Activated CD4-positive, CD25-positive, alpha-beta regulatory T cell treated with anti-CD3 and anti-CD28 coated beads, Interleukin-2, amount 50 U/mL, for 72 hours (primary cell): ENCODE measurements around the gene FCGR2B.
"Not testable (repeated sequence)": the region's sequence is repeated elsewhere in the genome, so short reads cannot be mapped to it uniquely, and the experiment has no call there.

Experiments
- DNase-seq: peaks from one replicate; pipeline ENCODE4 v3.0.0; 2021

The FCGR2B gene

DNA sequence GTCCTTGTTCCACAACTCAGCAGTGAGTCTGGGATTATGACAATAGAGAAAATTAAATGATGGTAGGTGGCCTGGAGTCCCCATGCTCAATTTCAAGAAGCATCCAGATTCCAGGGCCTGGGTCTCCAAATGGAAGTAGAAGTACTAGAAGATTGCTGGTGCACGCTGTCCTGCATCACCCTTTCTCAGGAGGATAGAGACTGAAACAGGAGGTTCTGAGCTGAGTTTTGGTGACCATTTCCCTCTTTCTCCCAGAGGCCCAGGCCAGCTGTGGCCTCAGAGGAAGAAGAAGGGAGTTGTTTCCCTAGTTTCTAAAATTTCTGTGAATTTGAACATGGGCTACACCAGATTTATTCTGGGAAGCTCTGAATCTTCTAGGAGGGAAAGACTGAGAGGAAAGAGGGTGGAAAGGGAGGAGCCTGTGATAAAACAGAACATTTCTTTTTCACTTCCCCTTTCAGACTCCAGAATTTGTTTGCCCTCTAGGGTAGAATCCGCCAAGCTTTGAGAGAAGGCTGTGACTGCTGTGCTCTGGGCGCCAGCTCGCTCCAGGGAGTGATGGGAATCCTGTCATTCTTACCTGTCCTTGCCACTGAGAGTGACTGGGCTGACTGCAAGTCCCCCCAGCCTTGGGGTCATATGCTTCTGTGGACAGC lies at the start of gene FCGR2B:
Gene FCGR2B (plus strand): TSS at position 460 of the 656 bp plus-strand sequence. CDS start 99 bp downstream, at position 559.
- not testable (repeated sequence) for DNase-seq

DNA sequence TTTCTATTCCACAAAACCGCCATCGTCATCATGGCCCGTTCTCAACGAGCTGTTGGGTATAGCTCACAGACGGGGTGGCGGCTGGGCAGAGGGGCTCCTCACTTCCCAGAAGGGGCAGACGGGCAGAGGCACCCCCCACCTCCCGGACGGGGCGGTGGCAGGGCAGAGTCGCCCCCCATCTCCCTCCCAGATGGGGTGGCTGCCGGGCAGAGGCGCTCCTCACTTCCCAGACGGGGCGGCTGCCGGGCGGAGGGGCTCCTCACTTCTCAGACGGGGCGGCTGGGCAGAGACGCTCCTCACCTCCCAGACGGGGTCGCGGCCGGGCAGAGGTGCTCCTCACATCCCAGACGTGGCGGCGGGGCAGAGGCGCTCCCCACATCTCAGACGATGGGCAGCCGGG lies 46.5 kb upstream of the FCGR2B start:
- not testable (repeated sequence) for DNase-seq

DNA sequence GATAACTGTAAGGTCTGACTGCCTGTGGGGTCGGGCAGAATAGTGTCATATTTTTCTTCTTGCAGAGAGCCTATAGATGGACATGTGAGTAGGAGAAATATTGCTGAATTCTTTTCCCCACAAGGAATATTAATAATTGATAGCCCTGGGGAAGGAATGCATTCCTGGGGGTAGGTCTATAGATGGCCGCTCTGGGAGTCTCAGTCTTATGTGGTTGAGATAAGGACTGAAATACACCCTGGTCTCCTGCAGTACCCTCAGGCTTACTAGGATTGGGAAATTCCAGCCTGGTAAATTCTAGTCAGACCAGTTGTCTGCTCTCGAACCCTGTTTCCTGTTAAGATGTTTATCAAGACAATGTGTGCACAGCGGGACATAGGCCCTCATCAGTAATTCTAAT lies 44.4 kb upstream of the FCGR2B start:
- not testable (repeated sequence) for DNase-seq

GRCh38 chr1:161620399-161620798 lies 42.5 kb upstream of the FCGR2B start:
- DNase-seq = not testable (repeated sequence)

DNA sequence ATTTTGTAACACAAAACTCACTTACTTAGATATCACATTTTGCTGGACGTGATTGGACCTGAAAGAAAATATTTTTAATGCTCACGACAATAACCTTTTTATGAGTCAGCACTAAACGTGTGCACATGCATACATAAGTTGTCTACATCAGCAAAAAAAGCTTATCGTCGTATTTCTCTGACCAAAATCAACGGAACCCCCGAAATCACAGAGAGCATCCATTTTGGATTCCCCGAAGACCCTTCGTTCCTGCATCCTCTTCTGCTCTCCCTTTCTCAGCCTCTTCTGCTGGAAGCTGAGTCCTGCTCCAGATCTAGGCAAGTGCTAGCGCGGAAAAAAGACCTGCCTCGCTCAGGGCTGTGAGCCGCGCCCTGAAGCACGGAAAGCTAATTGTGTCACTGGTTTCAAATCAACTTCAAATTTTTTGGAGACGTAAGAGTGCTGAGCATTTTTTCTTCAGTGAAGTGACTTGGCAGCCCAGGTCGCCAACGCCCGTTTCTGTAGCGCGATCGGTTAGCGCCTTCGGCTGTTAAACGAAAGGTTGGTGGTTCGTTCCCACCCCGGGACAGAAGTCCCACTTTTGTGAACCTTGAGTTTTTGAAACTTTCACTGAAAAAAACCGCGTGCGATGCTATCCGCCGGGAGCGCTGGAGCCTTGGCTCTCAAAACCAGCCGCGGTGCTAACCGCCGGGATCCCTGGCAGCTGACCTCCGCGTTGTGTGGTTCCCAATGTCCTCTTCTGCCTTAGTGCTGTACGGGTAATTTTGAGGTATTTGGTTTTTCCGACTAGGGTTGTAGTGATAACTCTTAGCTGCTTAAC lies 41.6 kb upstream of the FCGR2B start:
- peak; percentile 81 for DNase-seq

- not testable (repeated sequence) for DNase-seq
Observed at GRCh38 chr1:161622054-161622453, 40.9 kb upstream of the FCGR2B start.

- not testable (repeated sequence) for DNase-seq
Observed at GRCh38 chr1:161623401-161624051, 39.4 kb upstream of the FCGR2B start.

DNA sequence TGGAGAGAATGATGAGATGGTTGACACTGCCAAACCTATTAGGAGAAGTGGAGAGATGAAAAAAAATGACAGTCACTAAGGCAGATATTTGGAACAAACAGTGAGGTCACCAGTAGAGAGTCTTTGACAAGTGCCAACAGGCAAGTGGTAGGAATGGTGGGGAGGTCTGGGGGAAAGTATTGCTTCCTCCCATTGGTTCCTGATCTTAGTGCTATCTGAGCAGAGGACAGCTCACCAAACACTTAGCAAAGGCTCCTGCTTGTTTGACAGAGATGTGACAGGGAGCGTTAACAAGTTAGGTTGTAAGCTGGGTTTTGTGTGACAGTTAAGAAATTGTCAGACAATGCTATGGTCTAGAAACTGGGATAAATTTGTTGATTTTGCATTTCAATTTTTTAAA lies 38.3 kb upstream of the FCGR2B start:
- not testable (repeated sequence) for DNase-seq

DNA sequence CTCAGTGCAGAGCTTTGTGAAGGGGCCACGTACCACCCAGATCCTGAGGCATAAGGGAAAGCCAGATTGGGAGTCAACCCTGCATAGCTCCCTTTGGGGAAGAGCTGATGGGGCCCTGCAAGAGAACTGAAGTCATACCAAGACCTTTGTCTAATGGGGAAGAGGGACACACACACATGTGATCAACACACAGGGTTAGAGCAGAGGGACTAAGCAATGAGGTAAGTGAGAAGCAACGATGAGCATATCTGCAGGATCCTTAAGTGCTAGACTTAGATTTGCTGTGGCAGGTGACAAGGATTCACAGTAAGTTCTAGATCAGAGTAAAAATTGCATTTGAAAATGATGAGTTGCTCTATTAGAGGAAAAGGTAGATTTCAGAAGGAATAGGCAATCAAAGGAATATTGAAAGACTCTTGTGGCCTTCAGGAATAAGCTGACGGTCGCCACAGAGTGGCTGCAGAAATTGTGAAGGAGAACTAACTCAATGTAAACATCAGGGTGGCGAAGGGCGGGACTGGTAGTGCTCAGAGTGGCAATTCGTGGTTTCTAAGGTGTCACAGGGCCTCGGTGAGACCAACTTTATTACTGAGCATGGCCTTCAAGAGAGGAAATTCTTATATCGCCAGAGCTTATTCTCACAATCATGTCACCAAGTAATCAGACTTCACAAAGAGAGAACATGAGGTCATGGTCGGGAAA lies 36.3 kb upstream of the FCGR2B start:
- DNase-seq = not testable (repeated sequence)

GRCh38 chr1:161630128-161630742 lies 32.7 kb upstream of the FCGR2B start:
- DNase-seq = not testable (repeated sequence)

- no peak for DNase-seq
Observed at GRCh38 chr1:161631076-161631475, 31.9 kb upstream of the FCGR2B start, which contains the start of gene FCGR3B. Gene FCGR3B, minus strand, starts transcription at chr1:161631176. Its CDS starts 82 bp downstream, at chr1:161631094.

GRCh38 chr1:161634993-161635392 lies 27.9 kb upstream of the FCGR2B start:
- DNase-seq = not testable (repeated sequence)

DNA sequence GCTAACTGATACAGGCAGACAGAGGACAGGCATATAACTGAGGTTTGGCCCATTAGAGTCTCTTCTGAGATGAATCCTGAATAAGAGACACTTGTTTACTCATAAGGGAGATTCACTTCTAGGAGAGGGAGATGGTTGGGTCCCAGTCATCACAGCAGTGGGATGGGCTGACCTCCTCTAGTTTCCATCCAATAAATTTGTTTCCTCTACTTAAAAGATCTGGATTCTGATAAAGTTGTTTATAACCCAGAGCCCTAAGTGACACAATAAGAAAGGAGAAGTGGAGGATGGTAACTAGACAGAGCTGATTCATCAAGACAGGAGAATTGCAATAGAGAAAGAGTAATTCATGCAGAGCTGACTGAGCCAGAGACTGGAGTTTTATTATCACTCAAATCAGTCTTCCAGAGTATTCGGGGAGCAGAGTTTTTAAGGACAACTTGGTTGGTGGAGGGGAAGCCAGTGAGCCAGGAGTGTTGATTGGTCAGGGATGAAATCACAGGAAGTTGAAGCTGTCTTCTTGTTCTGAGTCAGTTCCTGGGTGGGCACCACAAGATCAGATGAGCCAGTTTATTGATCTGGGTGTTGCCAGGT lies 26.7 kb upstream of the FCGR2B start:
- not testable (repeated sequence) for DNase-seq

GRCh38 chr1:161636976-161637375 lies 26.0 kb upstream of the FCGR2B start:
- DNase-seq = not testable (repeated sequence)

- DNase-seq = not testable (repeated sequence)
Observed at GRCh38 chr1:161638251-161638993, 24.5 kb upstream of the FCGR2B start.

DNA sequence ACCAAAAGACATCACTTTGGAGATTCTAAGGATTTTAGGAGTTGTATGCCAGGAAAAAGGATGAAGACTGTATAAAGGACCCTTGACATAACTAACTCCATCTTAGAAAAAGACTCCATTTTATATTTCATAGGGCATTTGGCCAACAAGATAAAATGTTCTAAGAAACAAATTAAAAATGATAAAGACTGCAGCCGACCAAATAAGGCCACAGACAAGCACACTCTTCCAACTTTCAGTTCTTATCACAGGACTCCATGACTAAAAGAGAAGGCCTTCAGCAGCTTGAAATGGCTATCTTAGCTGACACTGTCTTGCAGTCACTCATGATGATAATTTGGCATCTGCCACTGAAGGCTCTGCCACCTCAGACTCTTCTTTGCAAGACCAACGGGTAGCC lies 23.7 kb upstream of the FCGR2B start:
- DNase-seq = not testable (repeated sequence)

DNA sequence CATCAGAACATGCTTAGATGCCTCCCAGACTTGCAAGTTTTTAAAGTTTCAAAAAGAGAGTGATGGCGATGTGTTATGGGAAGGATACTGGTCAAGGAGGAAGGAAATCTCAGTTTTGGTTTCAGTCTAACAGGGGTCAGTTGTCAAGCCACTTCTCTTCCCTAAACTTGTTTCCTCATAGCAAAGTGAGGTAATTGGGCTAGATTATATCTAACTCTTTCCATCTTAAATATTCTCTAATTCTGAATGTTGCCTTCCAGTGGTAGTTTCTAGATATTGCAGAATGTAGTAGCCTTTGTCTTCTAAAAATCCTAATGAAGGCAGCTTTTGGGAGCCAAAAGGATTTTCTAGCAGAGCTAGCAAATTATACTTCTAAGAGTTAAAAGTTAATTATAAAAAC lies 20.2 kb upstream of the FCGR2B start:
- not testable (repeated sequence) for DNase-seq

DNA sequence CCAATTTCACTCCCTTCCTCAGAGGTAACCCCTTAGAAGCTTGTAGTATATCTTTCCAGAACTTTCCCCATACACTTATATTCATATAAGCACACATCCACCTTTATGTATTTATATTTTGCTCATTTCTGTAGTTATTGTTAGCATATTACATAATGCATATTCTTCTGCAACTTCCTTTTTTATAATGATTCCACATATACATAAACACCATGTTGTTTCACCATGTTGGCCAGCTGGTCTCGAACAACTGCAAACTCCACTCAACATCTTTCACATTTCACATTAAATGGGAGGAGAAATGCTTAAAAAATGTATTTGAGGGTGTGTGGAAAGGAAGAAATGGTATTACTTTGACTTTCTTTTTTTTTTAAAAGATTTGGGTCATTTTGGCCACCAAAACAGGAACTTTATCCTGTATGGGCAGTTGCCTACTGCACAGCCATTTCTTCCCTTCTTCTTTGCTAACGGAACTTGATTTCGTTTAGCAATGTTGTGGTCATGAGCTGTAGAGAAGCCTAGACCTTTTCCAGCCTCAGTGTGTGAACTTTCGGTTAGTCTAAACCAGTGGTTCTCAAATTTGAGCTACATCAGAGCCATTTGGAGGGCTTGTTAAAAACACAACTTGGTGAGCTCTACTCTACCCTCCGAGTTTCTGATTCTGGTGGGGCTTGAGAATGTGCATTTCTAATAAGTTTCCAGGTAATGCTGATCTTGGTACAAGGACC lies 19.3 kb upstream of the FCGR2B start:
- DNase-seq = not testable (repeated sequence)

GRCh38 chr1:161644855-161645254 lies 18.1 kb upstream of the FCGR2B start:
- DNase-seq = not testable (repeated sequence)
